HG02763 (cell line): ENCODE results near the gene ASB10.

Experiments
- ATAC-seq: cut with Tn5 transposase; IDR thresholded peaks from one replicate; pipeline ENCODE4 v1.9.1; 2021; ENCODE audit warnings: mild to moderate bottlenecking, moderate library complexity; ENCODE audit not compliant: unreplicated experiment

The ASB10 gene

DNA sequence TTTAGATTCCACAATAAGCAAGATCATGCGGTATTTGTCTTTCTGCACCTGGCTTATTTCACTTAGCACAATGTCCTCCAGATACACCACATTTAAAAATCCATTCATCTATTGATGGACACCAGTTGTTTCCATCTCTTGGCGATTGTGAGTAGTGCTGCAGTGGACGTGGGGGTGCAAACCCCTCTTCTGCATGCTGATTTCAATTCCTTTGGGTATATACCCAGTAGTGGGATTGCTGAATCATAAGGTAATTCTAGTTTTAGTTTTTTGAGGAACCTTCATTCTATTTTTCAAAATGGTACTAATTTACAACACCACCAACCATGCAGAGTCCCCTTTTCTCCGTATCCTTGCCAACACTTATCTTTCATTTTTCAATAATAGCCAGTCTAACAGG, 2.0 kb upstream of the ASB10 start:
- ATAC-seq = no peak

DNA sequence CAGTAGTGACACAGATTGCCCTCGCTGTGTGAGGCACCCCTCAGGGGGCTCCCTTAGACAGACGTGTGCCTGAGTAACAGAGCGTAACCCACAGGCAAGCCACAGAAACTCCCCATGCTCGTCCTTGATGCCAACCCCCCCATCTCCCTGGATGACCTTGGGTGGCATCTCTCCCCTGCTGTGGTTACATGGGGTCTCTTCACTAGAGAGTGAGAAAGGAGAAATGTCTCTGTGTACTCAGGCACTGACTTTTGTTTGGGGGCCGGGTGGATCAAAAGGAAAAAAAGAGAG, 1.1 kb upstream of the ASB10 start:
- ATAC-seq = no peak

DNA sequence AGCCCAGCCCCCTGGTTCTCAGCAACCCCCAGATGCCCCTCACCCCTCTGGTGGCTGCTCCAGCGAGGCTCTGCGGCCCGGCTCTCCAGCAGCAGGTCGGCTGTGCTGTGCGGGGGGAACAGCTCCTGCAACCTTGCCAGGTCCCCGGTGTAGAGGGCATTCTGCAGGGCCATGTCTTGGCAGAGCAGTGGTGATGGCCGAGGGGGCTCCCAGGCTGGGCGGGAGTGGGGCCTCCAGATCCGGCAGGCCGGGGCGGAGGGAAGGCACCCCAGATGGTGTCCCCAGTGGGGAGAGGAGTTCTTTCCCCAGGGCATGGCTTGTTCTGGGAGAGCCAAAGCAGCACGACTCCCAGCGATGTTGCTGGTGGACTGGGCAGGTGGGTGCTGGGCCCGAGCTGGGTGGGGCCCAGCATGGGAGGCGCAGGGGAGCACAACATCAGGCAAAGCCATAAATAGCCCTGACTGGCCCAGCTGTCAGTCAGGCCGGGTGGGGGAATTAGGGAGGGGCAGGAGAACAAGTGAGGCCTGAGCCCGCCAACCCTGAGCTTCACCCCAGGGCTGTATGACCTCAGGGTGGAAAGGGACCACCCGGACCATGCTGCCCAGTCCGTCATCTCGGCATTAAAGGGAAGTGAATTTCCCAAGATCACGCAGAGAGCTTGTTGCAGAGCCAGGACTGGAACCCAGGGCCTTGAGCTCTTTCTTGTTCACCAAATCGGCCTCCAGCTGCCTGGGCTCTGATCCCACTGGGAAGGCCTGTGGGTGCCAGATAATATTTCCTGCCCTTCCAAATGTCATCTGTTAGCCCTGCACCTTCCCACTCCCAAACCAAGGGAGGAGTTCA, 580 bp upstream of the ASB10 start:
- ATAC-seq = no peak

DNA sequence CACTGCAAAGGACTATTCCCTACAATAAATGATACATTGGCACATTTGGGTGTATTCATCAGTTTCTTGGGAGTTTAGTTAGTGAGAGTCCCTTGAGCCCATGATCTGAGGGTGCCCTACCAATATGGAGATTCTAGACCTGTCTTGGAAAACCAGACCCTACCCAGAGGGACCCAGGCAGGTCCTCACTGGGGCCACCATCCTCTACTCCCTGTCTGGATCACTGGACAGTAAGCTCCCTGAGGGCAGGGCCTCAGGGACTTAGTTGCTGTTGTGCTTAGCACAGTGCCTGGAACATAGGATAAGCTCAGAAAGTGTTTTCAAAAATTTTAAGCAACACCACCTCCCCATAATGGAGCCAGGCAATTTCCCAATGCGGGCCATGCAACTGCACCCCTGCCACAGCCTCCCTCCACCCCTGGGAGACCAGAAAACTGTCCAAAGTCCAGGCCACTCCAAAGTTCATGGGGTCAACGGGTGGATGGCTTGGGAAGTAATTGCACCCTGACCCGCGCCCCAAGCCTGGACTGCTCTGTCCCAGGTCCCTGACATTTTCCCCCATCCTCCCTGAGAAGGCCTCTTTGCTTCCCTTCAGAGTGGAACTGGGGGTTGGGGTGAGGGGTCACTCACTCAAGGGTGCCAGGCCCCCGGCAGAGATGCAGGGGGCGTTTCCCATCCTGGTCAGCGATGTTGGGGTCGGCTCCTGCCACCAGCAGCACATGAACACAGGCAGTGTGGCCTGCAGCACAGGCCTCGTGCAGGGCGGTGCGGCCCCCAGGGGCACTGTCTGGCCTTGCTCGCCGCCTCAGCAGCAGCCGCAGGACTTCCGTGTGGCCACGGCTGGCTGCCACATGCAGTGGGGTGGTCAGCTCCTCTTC, 1.0 kb downstream of the ASB10 start:
- no peak for ATAC-seq

DNA sequence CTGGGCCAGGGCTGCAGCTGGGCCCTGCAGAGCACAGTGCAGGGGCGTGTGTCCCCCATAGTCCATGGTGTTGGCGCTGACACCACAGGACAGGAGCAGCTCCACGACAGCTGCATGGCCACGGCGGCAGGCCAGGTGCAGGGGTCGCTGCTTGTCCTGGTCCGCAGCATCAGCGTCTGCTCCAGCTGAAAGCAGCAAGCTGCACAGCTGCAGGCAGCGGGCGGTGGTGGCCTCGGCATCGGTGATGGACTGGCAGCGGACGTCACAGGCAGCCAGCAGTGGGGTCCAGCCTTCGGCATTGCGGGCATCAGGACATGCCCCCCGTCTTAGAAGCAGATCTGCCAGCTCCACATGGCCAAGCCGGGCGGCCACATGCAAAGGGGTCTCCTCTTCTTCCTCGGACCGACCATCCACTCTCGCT, 6.0 kb downstream of the ASB10 start:
- no peak for ATAC-seq

DNA sequence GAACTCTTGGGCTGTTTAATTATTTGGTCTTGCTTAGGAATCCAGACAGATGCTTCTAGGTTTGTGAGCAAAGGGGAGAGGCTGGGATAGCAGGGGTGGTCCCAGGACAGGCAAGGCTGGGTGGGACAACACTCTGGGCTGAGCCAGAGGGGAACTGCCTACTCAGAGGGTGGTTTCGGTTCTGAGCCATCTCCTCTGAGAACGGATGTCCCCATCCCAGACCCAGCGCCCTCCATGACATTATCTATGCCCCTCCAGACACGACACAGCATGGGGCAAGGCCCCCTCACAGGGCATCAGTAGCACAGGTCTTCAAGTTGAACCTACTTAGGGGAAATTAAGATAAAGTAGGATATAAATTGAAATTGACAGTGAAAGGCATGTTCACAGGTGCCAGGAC, 7.1 kb downstream of the ASB10 start:
- ATAC-seq = no peak

DNA sequence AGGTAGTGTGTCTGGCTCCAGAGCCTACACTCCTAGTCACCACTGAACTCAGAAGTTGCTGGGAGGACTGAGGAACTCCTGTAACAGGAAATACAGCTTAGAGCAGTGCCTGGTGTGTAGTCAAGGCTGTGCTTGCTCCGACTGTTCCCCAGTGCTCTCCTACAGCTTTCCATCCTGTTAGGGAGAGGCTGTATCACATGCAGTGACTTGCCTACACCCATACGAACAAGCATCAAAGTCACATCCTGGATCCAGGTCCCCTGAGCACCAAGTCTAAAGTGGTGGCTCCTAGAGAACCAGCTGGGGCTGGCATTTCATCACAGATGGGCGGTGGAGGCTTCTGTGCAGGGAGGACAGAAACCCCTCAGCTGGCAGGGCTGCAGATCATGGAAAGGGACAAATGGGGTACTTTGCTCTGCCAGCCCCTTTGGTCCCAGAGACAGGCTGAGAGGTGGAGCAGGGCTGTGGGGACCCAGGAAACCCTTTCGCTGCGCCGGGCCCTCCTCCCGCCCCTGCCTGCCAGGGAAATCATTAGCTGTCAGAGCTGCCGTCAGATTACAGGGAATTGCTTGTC, 7.7 kb downstream of the ASB10 start:
- no peak for ATAC-seq

DNA sequence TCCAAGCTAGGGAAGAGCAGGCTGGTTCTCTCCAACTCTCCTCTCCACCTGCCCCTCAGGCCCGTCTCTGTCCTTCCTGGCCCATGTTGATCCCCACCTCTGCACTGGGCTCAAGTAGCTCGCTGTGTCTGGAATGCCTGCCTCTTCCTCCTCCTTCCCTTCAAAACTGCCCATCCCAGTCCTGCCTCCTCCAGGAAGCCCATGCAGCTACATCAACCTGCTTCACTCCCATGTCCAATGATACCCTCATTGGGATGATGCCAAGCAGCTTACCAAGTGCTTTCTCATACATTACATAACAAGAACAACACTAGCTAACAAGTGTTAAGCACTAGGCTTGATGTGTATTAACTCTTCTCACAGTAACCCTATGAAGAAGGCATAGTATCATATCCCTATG, 8.2 kb downstream of the ASB10 start:
- no peak for ATAC-seq

DNA sequence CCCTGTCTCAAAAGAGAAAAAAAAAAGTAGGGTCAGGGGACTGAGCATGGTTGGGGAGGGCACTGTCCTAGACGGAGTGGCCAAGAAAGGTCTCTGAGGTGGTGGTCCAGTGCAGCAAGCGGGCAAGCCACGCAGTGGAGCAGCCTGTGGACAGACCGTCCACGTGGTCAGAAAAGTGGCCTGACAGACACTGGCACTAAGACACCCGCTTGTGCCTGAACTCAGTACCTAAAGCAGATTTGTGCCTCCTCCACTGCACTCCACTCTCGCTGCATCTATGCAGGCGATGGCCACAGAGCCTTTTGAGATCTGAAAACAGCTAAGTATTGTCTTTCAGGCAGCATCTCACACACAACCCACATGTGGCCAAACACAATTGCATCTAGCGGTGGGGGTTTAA, 8.8 kb downstream of the ASB10 start:
- ATAC-seq = no peak

DNA sequence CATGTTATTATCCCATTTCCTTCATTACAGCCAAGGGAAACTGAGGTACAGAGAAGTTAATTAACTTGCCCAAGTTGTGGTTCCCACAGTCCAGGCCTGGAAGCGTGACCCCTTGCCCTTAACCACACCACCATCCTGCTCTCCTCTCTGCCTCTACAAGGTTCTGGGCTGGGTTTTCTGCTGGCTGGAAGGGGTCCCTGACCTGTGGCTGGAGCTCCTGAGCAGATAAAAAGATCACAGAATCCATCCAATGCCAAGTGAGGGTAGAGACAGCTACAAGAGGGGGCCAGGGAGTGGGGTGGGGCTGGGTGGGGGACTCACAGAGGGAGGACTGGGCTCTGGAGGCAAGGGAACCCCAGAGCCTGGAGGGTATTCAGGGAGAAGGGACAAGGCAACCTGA, 9.7 kb downstream of the ASB10 start:
- ATAC-seq = no peak

DNA sequence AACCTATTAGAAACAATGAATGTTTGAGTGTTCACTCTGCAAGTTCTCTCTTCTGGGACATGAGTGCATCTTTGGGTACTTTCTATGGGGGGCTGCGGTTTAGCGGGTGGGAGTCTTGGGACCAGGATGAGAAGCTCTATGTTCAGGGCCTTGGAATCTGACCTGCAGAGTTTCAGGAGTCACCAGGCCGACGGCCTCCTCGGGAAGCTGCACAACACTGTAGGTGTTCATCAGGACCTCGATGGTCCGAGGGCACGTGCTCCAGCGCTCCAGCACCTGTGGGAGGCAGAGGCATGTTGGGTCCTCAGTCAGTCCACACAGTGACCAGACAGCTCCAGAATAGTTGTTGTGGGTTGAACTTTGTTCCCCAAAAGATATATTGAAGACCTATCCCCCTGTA, 10.6 kb downstream of the ASB10 start:
- no peak for ATAC-seq

DNA sequence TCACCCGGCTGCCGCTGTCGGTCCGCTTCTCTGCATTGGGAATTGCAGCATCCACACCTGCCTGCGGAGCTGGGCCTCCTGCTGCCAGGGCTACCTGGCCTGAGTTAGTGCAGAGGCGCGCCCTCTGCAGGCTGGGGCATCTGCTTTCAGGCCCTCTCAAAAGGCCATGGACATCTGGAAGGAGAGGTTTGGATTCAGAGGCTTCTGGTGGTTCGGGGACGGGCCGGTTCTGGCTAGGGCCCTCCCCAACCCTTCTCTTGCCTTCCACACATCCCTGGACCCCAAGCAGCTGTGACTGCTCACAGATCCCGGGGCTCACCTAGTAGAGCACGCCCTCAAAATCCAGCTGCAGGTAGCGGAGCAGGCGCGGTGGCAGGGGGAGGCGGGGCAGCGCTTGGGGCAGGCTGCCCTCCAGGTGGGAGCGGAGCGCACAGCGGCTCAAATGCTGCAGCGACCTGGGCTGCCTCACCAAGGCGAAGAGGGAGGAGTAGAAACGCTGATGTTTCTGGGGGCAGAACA, 11.2 kb downstream of the ASB10 start:
- ATAC-seq = no peak

DNA sequence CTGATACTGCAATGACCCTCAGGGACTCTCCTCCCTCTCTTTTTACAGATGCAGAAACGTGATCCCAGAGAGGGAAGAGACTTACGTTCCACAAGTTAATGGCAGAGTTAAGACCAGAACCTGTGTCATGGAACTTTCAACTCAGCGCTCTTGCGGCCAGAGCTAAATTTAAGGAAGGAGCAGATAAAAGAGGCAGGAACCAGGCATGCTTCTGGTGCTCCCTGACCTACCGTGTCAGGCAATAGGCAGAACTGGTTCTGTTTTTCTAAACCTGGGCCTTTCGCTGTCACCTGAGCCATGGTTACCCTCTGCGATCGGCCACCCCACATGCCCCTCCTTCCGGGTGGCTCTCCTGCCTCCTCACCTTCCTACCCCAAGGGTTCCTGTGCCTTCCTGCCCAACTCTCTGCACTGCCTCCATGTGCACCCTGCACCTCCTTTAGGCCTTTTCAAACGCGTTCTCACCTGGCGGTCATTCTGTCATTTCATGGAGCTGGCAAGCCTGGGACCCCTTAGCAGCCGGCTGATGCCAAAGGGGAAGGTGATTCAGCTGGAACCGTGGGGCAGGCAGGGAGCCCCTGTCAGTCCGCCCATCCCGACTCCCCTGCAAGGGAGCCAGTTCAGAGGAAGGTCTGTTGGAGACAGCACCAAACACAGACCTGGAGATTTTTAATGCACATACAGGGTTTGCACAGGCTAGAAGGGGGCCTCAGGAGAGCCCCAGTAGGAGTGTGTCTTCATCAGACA, 11.8 kb downstream of the ASB10 start:
- ATAC-seq = no peak

DNA sequence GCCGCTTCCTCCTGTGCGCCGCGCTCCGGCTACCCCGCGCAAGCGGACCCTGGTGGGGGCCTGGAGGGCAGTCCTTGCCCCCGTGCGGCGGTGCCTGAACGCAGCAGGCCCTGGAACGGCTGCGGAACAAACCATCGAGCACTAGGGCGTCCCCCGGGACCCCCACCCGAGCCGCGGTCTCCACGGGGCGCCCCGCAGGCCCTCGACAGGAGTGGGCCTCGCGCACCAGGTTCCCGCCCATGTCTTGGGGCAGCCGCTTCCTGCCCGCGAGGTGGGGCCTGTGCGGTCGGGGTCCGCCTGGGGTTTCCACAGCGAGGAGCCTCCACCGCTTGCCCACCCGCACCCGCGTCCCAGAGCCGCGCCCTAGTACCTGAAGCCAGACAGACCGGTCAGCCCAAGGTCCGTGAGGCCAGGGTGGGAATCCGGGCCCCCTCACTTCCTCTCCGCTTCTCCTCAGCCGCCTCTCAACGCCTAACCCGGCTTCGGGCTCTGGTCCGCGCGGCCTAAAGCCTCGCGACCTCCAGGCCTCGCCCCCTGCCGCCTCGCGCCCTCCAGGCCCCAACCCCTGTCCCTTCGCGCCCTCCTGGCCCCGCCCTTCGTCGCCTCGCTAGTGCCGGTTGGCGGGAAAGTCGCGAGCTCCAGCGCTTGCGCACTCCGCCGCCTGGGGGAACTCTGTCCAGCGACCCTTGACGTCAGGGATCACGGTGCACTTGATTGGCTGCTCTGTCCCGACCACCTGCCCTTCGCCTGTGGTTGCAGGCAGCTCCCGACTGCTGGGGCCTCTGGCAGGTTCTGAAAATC, 12.6 kb downstream of the ASB10 start:
- ATAC-seq = no peak

DNA sequence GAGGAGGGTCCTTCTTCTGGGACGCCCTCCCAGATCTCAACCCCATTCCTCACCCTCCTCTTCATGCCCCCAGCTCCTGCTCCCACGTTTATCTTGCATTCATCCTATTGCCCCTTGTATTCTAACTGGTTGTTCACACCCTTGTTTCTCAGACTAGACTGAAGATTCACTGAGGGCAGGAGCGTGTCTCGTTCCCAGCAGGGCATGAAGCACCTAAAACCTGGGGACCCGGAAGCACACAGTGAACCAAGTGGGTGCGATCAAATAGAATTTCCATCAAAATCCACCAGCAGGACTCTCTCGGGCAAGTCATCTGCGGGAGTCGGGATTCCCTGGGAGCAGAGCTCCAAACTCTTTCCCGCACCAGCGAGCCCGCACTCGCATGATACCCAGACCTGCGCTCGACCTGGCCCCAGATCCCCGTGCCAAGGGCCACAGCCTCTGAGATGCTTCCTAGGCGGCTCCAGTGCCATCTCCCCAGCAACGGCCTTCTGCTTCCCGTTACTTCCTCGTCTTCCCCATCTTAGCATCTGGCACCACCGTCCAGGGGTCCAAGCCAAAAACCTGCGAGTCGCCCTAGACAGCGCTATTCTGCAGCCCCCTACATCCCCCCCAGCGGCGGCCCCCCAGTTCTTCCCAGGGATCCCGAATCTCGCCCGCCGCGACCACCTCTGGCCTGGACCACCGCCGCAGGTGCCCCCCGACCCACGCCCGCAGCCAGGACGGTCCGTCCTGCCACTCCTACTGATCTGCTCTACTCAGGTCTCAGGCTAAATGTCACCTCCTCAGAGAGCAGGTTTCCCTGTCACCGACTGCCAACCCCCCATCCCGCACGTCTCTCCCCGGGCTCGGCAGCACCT, 13.4 kb downstream of the ASB10 start:
- no peak for ATAC-seq

DNA sequence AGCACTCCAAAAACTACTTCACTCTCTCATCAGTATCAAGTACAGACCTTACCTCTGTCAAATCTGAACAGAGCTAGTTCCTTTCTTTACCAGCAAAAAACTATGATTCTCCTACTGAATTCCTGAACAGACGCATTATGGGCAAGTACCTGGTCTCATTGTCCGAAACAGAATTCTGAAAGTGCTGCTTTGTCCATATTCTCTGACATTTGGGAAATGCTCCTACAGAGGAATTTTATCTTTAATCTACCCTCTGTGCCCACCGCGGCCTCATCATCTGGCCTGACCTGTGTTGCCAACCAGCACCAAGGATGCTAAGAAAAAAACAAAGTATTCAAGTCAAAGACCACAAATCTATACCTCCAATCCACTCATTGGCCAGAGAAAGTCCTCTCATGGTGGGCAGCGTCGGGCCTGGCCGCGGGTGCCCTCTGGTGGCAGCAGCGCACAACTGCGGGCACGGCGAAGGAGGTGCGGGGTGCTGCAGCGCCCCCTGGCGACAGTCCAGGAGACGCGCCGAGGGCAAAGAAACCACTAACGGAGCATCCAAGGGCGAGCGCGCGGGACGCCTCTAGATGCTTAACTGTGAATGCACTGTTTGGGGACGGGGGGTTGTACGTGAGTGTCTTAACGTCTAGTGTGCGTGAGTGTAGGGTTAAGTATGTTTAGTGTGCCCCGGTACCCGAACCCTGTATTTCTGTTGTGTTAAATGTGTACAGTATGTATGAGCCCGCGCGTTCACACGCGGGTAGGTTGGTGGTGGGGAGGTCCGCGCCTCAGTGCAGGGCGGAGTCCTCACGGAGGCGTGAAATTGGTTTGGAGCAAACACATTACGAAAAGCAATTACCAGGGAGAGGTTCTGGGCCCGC, 14.5 kb downstream of the ASB10 start:
- ATAC-seq = peak; percentile 75

DNA sequence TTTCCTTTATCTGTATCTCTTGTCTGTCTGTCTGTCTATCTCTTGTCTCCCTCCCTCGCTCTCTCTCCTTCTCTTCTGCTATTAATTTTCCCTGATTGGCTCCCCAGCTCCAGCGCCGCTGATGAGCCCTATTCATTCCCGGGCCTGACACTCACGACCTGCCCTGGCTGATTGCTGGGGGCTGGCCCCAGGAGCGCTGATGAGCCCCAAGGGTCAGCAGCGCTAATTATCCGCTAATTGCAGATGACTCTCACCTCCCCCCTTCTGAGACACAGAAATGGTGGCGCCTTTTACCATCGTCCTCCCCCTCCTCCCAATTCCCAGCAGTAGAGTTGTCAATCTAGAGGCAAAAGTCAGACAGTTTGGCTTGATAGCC, 18.3 kb downstream of the ASB10 start:
- no peak for ATAC-seq

DNA sequence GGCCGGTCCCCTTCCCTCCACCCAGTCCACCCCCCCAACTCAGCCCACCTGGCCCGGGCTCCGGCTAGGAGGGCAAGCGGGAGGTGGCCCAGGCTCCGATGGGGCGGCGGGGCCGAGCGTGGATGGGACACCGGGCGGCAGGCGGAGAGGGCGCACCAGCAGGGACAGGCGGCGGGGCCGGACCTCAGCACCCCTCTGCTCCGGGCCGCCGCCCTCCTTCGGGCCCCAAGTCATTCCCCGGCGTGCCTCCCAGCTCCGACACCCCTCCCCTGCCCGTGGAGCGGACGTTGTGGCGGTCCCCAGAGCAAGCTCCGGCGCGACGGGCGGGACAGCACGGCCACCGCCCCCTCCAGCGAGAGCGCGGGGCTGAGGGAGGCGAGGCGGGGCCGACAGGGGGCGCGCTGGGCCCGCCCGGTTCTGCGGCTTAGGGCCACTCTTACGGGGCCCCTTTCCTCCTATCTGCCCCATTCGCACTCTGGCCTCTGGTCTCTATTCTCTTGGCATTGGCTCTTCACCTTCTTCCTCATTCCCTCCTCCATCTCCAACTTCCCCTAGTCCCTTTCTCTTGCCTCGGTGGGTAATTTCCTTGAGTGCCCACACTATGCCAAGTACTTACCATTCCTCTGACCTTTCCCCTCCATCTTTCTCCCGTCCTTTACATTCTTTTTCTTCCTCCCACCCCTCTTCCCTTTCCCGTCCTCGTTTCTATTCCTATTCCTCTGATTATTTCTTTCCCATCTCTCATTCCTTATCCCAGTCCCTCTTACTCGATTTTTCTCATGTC, 18.9 kb downstream of the ASB10 start:
- ATAC-seq = no peak
